Loucy (cell line): ENCODE results near the gene PSMB1.
"Not testable (repeated sequence)": the region's sequence is repeated elsewhere in the genome, so short reads cannot be mapped to it uniquely, and the experiment has no call there.

Experiments
- H2AFZ ChIP-seq: fragments of 200-600 bp; sonication (generic); 2 replicates; pipeline ENCODE4 v1.6.0; 2016; ENCODE audit warnings: antibody characterized with exemption, mild to moderate bottlenecking, low read length, moderate library complexity
- H3F3A ChIP-seq: fragments of 200-600 bp; 2 replicates; pipeline ENCODE4 v1.6.0; 2016; ENCODE audit warnings: antibody characterized with exemption, low read depth, mild to moderate bottlenecking
- H3K27me3 ChIP-seq: fragments of 200-600 bp; sonication (generic); 2 replicates; pipeline ENCODE4 v1.6.1; 2014; ENCODE audit warnings: low read length, mild to moderate bottlenecking; ENCODE audit not compliant: insufficient read depth, poor library complexity, severe bottlenecking
- H3K36me3 ChIP-seq: fragments of 200-600 bp; sonication (generic); 2 replicates; pipeline ENCODE4 v1.6.1; 2016; ENCODE audit warnings: low read length; ENCODE audit not compliant: insufficient read depth
- H3K4me1 ChIP-seq: fragments of 200-600 bp; sonication (generic); 2 replicates; pipeline ENCODE4 v1.5.1; 2014; ENCODE audit warnings: low read length, mild to moderate bottlenecking; ENCODE audit not compliant: insufficient read depth, poor library complexity, severe bottlenecking
- H3K4me2 ChIP-seq: fragments of 200-600 bp; sonication (generic); 2 replicates; pipeline ENCODE4 v1.6.0; 2014; ENCODE audit warnings: antibody characterized with exemption, low read length, low read depth, mild to moderate bottlenecking; ENCODE audit not compliant: poor library complexity, severe bottlenecking
- H3K4me3 ChIP-seq: fragments of 200-600 bp; sonication (generic); 2 replicates; pipeline ENCODE4 v1.5.1; 2014; ENCODE audit warnings: low read length, mild to moderate bottlenecking, mixed read lengths; ENCODE audit not compliant: poor library complexity, severe bottlenecking
- H3K79me2 ChIP-seq: fragments of 200-600 bp; sonication (generic); 2 replicates; pipeline ENCODE4 v1.6.1; 2014; ENCODE audit warnings: low read length; ENCODE audit not compliant: insufficient read depth
- H3K9ac ChIP-seq: fragments of 200-600 bp; sonication (generic); 2 replicates; pipeline ENCODE4 v1.6.0; 2014; ENCODE audit warnings: mild to moderate bottlenecking, low read depth, low read length, moderate library complexity; ENCODE audit not compliant: poor library complexity, severe bottlenecking
- H3K9me2 ChIP-seq: fragments of 200-600 bp; sonication (generic); replicated peaks from 2 replicates; pipeline ENCODE4 v1.6.1; 2016; ENCODE audit warnings: low read depth, low read length, mixed read lengths
- H3K9me3 ChIP-seq: fragments of 200-600 bp; sonication (generic); 2 replicates; pipeline ENCODE4 v1.6.1; 2014; ENCODE audit warnings: mild to moderate bottlenecking, antibody characterized with exemption, low read length, low read depth; ENCODE audit not compliant: insufficient read depth
- H4K20me1 ChIP-seq: fragments of 200-600 bp; sonication (generic); 2 replicates; pipeline ENCODE4 v1.6.0; 2014; ENCODE audit warnings: antibody characterized with exemption, low read length, mild to moderate bottlenecking; ENCODE audit not compliant: insufficient read depth, poor library complexity, severe bottlenecking
- CTCF ChIP-seq: fragments of 200-600 bp; sonication (generic); conservative IDR thresholded peaks from 2 replicates; pipeline ENCODE4 v1.5.1; 2014; ENCODE audit warnings: mild to moderate bottlenecking, antibody characterized with exemption, low read length
- EZH2phosphoT487 ChIP-seq: fragments of 200-600 bp; IDR thresholded peaks from 2 replicates; pipeline ENCODE4 v1.6.1; 2018; ENCODE audit warnings: antibody characterized with exemption, mild to moderate bottlenecking, moderate library complexity, borderline replicate concordance

The PSMB1 gene

GRCh38 chr6:170533792-170534191 lies 19.3 kb downstream of the PSMB1 start:
- Histone ChIP-seq H3K36me3 (peaks cover 57% of the 10 kb centered on the region), H3K4me3 (no peak overlapping the region), H3F3A (no peaks in the 10 kb centered on the region), H3K27me3 (no peaks in the 10 kb centered on the region), H4K20me1 (peaks cover 3% of the 10 kb centered on the region), H3K4me2 (no peak overlapping the region), H3K9me3 (no peaks in the 10 kb centered on the region), H3K4me1 (no peaks in the 10 kb centered on the region), H3K79me2 (no peaks in the 10 kb centered on the region), H2AFZ (no peak overlapping the region), H3K9me2 (no peaks in the 10 kb centered on the region), H3K9ac (no peak overlapping the region)
- TF ChIP-seq EZH2phosphoT487 = no peak
- no peak for TF ChIP-seq CTCF

- Histone ChIP-seq H3K79me2 (no peaks in the 10 kb centered on the region), H3K27me3 (no peaks in the 10 kb centered on the region), H3K9ac (no peak overlapping the region), H3K9me3 (no peaks in the 10 kb centered on the region), H3K4me2 (no peak overlapping the region), H3K4me1 (no peaks in the 10 kb centered on the region), H3K4me3 (no peak overlapping the region), H2AFZ (no peak overlapping the region), H3K9me2 (no peaks in the 10 kb centered on the region), H3K36me3 (peaks cover 49% of the 10 kb centered on the region), H4K20me1 (no peaks in the 10 kb centered on the region), H3F3A (no peaks in the 10 kb centered on the region)
- no peak for TF ChIP-seq CTCF
- no peak for TF ChIP-seq EZH2phosphoT487
These were observed 20.1 kb downstream of the PSMB1 start for GRCh38 chr6:170532867-170533488.

- Histone ChIP-seq H3K4me1 (peaks cover under 1% of the 10 kb centered on the region), H3K4me3 (no peak overlapping the region), H3K4me2 (no peak overlapping the region), H3F3A (no peaks in the 10 kb centered on the region), H4K20me1 (no peaks in the 10 kb centered on the region), H3K27me3 (no peaks in the 10 kb centered on the region), H3K9me2 (no peaks in the 10 kb centered on the region), H3K36me3 (peaks cover 19% of the 10 kb centered on the region; the same call in 1 of the 2 replicates), H3K9me3 (no peaks in the 10 kb centered on the region), H3K9ac (no peak overlapping the region), H2AFZ (no peak overlapping the region), H3K79me2 (no peaks in the 10 kb centered on the region)
- TF ChIP-seq CTCF (peak; percentile 93), EZH2phosphoT487 (no peak)
These were observed 23.2 kb downstream of the PSMB1 start for GRCh38 chr6:170529839-170530469.

GRCh38 chr6:170527995-170528394 lies 25.1 kb downstream of the PSMB1 start:
- not testable (repeated sequence) for H3K79me2 ChIP-seq, H4K20me1 ChIP-seq, H3K9me3 ChIP-seq, H3F3A ChIP-seq, H3K36me3 ChIP-seq, H3K4me3 ChIP-seq, H2AFZ ChIP-seq, H3K9ac ChIP-seq, H3K9me2 ChIP-seq, H3K27me3 ChIP-seq, H3K4me2 ChIP-seq
- peaks cover 20% of the 10 kb centered on the region for H3K4me1 ChIP-seq
